SIG-M5 treated with dmso at 0.1 percent for 504 hours (cell line): ENCODE results near the gene ABCF2.

Experiments
- DNase-seq: peaks from one replicate; lab custom pipeline; 2025; ENCODE audit not compliant: unreplicated experiment; lab: John Stamatoyannopoulos, UW

ABCF2 gene

GRCh38 chr7:151242159-151243044, 15.4 kb upstream of the ABCF2 start:
- no peak for DNase-seq

- DNase-seq = no peak
Measured at GRCh38 chr7:151241755-151242096, 14.7 kb upstream of the ABCF2 start.

- DNase-seq = no peak
Measured at GRCh38 chr7:151240942-151241754, 14.1 kb upstream of the ABCF2 start.

- DNase-seq = no peak
Measured at GRCh38 chr7:151240536-151240935, 13.5 kb upstream of the ABCF2 start.

GRCh38 chr7:151239837-151240459, 12.9 kb upstream of the ABCF2 start:
- no peak for DNase-seq

- no peak for DNase-seq
Measured at GRCh38 chr7:151238924-151239836, 12.2 kb upstream of the ABCF2 start.

GRCh38 chr7:151238190-151238810, 11.3 kb upstream of the ABCF2 start:
- no peak for DNase-seq

GRCh38 chr7:151237244-151238189, 10.5 kb upstream of the ABCF2 start:
- DNase-seq = no peak

GRCh38 chr7:151236406-151236805, 9.4 kb upstream of the ABCF2 start:
- DNase-seq = no peak

GRCh38 chr7:151235091-151235787, 8.2 kb upstream of the ABCF2 start:
- DNase-seq = no peak

GRCh38 chr7:151233804-151234203, 6.8 kb upstream of the ABCF2 start:
- no peak for DNase-seq

GRCh38 chr7:151232917-151233701, 6.1 kb upstream of the ABCF2 start:
- peak; percentile 58 for DNase-seq

- DNase-seq = peak; percentile 92
Measured at GRCh38 chr7:151232091-151232916, 5.3 kb upstream of the ABCF2 start, which contains the start of gene CHPF2. Gene CHPF2 (plus strand): TSS chr7:151232483. CDS start chr7:151234012, 1,529 bp downstream.

GRCh38 chr7:151231080-151231479, 4.1 kb upstream of the ABCF2 start:
- DNase-seq = no peak

- no peak for DNase-seq
Measured at GRCh38 chr7:151229249-151229648, 2.2 kb upstream of the ABCF2 start.

- DNase-seq = no peak
Measured at GRCh38 chr7:151228024-151228866, 1.2 kb upstream of the ABCF2 start.
